Measurements from ENCODE around the gene SLC29A4. TPM values are rescaled to one million over a fixed set of nuclear protein-coding genes. Genes with fewer than 3 reads are reported as not detected.
A peak's percentile ranks its signal among the peaks of the same experiment; 100 is the strongest.

The SLC29A4 gene
- total RNA-seq, 3 donors from 2014 or later: 5.4 to 7.4 (median 5.5) TPM

- no peak for TF ChIP-seq CTCF (IDR thresholded peaks at IDR 0.05)
- no peak for ATAC-seq
Measured at GRCh38 chr7:5324961-5325360, 42.2 kb downstream of the SLC29A4 start.

GRCh38 chr7:5330288-5330687, 47.5 kb downstream of the SLC29A4 start:
- no peak for TF ChIP-seq CTCF (IDR thresholded peaks at IDR 0.05)
- no peak for ATAC-seq
- H3K36me3 ChIP-seq (ENCODE audit: low read depth): no peaks in the 10 kb centered on the region
- DNase-seq: no peak
- peaks cover 6% of the 10 kb centered on the region for H3K4me1 ChIP-seq (ENCODE audit: low read depth)
- no peaks in the 10 kb centered on the region for H3K9me3 ChIP-seq
- no peak overlapping the region for H3K4me3 ChIP-seq
- intact Hi-C loops (cut with DNase I, micrococcal nuclease): no loop called here

More at GRCh38 chr7:5324961-5325360, 42.2 kb downstream of the SLC29A4 start:
- peak in 1 of 3 donors; percentile 18 for DNase-seq
- Histone ChIP-seq H3K36me3 (ENCODE audit: low read depth) (no peaks in the 10 kb centered on the region), H3K4me1 (ENCODE audit: low read depth) (no peaks in the 10 kb centered on the region), H3K9me3 (no peaks in the 10 kb centered on the region), H3K4me3 (no peak overlapping the region)
- intact Hi-C loops (cut with DNase I, micrococcal nuclease): no loop called here

GRCh38 chr7:5332579-5332978, 49.8 kb downstream of the SLC29A4 start:
- Histone ChIP-seq H3K4me3 (no peak overlapping the region), H3K36me3 (ENCODE audit: low read depth) (peaks cover 4% of the 10 kb centered on the region), H3K9me3 (peaks cover 5% of the 10 kb centered on the region), H3K4me1 (ENCODE audit: low read depth) (peaks cover 6% of the 10 kb centered on the region)
- TF ChIP-seq CTCF (IDR thresholded peaks at IDR 0.05): no peak
- intact Hi-C loops (cut with DNase I, micrococcal nuclease): no loop called here
- ATAC-seq: no peak
- no peak for DNase-seq

GRCh38 chr7:5333121-5334045, 50.6 kb downstream of the SLC29A4 start:
- H3K9me3 ChIP-seq: peaks cover 5% of the 10 kb centered on the region
- intact Hi-C loops (cut with DNase I, micrococcal nuclease): no loop called here
- peaks cover 6% of the 10 kb centered on the region for H3K4me1 ChIP-seq (ENCODE audit: low read depth)
- no peak overlapping the region for H3K4me3 ChIP-seq
- DNase-seq: peak in 2 of 3 donors; percentile 67 to 71
- peaks cover 4% of the 10 kb centered on the region for H3K36me3 ChIP-seq (ENCODE audit: low read depth)
- peak; percentile 92 for ATAC-seq
- no peak for TF ChIP-seq CTCF (IDR thresholded peaks at IDR 0.05)

- peaks cover 5% of the 10 kb centered on the region for H3K9me3 ChIP-seq
- no peak overlapping the region for H3K4me3 ChIP-seq
- H3K36me3 ChIP-seq (ENCODE audit: low read depth): peaks cover 4% of the 10 kb centered on the region
- H3K4me1 ChIP-seq (ENCODE audit: low read depth): peaks cover 6% of the 10 kb centered on the region
- no peak for TF ChIP-seq CTCF (IDR thresholded peaks at IDR 0.05)
- ATAC-seq (peak; percentile 26), DNase-seq (peak in 1 of 3 donors; percentile 19)
- intact Hi-C loops (cut with DNase I, micrococcal nuclease): no loop called here
Measured at GRCh38 chr7:5334671-5335070, 51.9 kb downstream of the SLC29A4 start.

All from mucosa of descending colon (tissue), 3 donors.